ENCODE results near the gene CCDC85C.

DNA sequence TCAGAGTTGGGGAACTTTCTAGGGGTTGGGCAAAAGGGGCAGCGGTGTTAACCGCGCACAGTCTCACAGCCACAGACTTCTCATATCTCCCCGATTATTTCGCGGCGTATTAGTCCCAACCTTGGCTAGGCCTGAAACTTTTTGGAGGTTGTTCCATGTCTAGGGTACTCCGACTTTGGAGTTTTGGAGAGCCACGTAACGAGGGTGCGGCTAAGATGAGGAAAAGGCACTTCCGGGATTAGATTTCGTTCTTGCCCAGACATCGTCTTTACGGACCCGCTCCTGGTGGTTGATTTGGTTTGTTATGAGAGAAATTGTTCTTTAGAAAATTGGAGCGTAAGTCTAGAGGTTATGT, 122.3 kb downstream of the CCDC85C start:
- TF ChIP-seq EZH2 (IDR thresholded peaks at IDR 0.05; ENCODE audit: low read depth, unreplicated experiment) (no peak), POLR2AphosphoS5 (IDR thresholded peaks at IDR 0.05; ENCODE audit: low read depth) (no peak), CTCF (conservative IDR thresholded peaks at IDR 0.05; ENCODE audit: low read depth in 2 of 2) (no peak), REST (IDR thresholded peaks at IDR 0.05; ENCODE audit: unreplicated experiment) (no peak), NANOG (IDR thresholded peaks at IDR 0.05; ENCODE audit: borderline replicate concordance) (no peak), EZH2phosphoT487 (IDR thresholded peaks at IDR 0.05; ENCODE audit: unreplicated experiment) (no peak), ETS1 (IDR thresholded peaks at IDR 0.05) (no peak), JUNB (IDR thresholded peaks at IDR 0.05; ENCODE audit: unreplicated experiment) (no peak), CREB1 (CRISPR knock-in tag; IDR thresholded peaks at IDR 0.05; ENCODE audit: low read depth) (no peak), ZNF462 (CRISPR knock-in tag; IDR thresholded peaks at IDR 0.05) (no peak), ZNF114 (CRISPR knock-in tag; IDR thresholded peaks at IDR 0.05) (no peak), STAT1 (IDR thresholded peaks at IDR 0.05; ENCODE audit: unreplicated experiment) (no peak)
